Activated CD4-positive, CD25-positive, alpha-beta regulatory T cell treated with anti-CD3 and anti-CD28 coated beads, Interleukin-2, amount 50 U/mL, for 24 hours (primary cell): ENCODE measurements around the gene LRRFIP1.

Source experiments
- ATAC-seq, 2 donors: fragments of 150-1000 bp; cut with Tn5 transposase; one replicate each; pipeline ENCODE4 v1.10.0; 2021; ENCODE audit warnings: mild to moderate bottlenecking in 1 of 2, moderate library complexity in 1 of 2

The LRRFIP1 gene

DNA sequence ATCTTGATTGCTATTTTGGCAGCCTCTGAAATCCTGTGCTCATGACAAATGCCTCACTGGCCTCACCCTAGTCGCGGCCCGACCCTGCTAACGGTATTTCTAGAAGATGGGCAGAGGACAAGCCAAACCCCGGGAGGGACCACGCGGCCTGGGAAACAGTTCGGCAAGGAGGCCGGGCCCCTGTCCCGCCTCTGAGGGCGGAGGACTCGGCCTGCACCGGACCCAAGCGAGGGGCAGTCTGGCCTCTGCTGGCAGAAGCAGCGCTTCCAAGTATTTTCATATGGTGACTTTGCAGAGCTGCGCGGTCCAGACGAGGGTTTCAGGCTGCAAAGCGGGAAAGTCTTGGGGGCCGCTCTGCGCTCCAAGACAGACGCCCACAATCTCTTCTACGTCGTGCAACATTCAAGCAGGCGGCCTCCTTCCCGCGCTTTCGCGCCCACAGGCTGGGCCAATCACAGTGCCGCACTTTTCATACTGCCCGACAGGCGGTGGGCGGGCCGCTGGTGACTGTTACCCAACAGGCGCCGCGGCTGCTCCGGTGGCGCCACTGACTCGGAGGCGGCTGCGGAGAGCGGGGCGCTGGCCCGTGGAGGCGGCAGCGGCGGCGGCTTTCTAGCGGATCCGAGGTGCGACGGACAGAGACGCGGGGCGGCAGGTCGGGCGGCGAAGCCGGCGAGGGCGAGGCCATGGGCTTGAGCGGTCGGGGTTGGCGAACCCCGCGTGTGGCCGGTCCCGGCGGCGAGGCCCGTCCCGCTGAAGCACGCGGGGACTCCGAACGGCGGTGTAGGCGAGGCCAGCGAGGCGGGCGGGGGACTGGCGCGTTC is 171.1 kb downstream of the LRRFIP1 start, which contains the start of gene RBM44:
Gene RBM44 (plus strand): TSS at position 544 of the 824 bp plus-strand sequence. CDS start 14,831 bp downstream, outside the sequence.
- ATAC-seq, result no peak

DNA sequence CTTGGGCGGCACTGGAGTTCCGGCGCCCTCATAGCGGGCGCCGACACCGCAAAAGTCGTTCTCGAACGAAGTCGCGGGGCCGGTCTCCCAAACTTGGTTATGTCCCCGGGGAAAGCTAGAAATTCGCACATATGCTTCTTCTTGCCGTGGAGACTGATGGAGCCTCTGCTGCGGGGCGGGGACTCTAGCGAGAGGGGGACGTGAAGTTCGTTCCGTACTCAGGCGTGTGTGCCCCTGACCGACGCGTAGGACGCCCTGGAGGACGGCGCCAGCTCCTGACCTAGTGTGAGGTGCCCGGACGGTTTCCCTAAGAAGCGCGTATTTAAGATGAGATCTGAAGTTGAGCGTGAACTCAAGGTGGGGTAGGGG is 171.7 kb downstream of the LRRFIP1 start:
- no peak for ATAC-seq

DNA sequence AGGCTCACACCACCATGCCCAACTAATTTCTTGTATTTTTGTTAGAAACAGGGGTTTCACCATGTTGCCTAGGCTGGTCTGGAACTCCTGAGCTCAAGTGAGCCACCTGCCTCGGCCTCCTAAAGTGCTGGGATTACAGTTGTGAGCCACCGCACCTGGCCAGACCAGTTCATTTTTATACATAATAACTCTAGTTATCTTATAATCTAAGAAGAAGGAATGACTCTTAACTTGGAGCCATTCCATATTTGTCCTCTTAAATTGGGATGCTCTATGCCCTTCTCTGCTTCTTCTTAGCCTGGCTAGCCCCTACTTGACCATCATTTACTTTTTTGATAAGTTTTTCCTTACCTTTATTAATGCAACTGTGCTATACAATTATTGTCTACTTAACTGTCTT is 174.1 kb downstream of the LRRFIP1 start:
- ATAC-seq, result no peak

DNA sequence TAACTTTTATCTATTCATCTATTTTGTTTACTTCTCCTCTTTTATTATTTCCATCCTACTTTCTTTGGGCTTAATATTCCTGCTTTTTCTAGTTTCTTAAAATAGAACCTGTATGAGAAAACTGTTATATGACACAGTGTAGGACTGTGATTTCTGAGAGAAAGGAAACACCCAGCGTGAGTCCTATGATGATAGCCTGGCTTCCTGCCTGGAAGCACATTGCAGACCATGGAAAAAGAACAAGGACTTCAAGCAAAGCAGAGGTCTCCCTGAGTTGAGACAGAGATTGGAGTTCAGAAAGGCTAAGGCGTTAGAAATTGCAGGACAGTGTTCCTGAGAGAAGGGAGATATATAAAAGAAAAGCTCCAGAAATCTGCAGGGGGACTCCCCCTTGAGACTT is 178.9 kb downstream of the LRRFIP1 start:
- no peak for ATAC-seq

DNA sequence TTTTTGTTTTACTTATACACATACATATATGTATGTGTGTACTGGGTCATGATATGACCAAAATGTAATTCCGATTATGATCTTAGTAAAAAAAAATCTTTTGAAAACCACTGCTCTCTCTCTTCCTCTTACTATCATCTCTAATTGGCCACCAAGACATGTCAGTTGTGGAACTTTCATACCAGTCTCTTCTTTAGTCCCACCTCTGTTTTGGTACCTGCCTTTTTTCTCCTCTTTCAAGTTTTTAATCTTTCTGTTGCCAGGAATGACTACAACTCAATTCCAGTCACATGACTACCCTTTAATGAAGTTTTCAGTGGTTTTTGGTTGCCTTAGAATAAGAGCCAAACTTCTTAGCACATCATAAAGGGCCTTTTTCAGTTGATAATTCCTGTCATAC is 188.2 kb downstream of the LRRFIP1 start:
- peak; percentile 32 to 41 for ATAC-seq

DNA sequence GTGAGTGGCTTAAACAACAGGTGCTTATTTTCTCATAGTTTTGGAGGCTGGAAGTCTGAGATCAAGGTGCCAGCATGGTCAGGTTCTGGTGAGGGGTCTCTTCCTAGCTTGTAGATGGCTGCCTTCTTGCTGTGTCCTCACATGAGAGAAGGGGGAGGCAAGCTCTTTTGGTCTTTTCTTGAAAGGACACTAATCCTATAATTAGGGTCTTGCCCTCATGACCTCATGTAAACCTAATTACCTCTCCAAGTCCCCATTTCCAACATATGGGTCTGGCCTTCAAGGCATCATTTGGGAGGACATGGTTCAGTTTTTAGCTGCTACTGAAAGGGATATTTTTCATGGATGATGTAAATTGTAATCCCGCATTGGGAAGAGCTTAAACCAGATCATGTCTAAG is 189.1 kb downstream of the LRRFIP1 start:
- ATAC-seq, result no peak

DNA sequence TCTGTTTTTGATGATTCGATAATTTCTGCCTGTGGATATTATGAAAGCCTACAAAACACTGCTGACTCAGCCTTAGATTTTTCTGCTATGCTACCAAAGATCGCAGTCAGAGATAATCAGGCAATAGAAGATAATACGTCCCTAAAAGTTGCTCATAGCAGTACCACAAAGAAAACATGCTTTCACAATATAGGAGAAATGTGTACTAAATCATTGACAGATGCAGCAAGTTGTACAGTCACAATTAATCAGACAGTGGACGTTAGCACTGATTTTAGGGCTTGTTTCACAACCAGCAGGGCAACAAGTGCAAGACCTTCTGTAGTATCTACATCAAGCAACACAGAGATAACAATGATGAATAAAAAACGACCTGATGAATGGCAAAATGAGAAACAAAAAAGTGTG is 190.7 kb downstream of the LRRFIP1 start:
- ATAC-seq, result no peak

DNA sequence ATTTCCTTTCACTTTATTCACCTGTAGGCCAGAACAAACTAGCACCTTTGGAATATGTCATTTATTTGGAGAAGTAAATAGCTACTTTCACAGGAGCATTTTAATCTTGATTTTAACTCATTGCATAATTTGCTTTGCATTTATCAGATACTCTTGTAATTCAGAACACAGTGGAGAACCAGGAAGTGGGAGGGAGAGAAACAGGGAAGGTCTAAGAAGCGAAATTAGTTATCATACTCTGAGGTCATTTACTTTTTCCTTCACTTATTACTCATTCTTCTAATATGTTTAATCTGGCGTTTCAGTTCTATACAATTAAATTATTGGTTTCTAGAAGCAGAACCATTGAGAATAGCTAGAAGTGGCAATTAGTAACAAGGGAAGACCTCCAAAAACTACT is 191.8 kb downstream of the LRRFIP1 start:
- no peak for ATAC-seq

DNA sequence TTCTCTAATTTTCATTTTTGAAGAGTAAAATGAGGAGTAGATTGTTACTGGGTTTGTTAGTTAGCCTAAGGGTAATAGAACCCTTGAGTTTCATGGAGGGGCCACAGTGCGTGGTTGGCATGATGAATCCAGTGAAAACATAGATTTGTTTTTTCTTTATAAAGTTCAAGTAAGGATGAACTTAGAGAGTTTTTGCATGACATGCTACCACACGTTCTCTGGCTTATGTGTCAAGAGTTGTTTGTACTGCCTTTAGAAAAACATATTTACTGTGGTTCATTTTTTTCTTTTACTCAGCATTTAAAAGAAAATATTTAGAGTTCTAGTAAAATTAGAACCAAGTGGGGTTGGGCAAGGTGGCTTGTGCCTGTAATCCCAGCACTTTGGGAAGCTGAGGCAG is 193.0 kb downstream of the LRRFIP1 start:
- no peak for ATAC-seq

DNA sequence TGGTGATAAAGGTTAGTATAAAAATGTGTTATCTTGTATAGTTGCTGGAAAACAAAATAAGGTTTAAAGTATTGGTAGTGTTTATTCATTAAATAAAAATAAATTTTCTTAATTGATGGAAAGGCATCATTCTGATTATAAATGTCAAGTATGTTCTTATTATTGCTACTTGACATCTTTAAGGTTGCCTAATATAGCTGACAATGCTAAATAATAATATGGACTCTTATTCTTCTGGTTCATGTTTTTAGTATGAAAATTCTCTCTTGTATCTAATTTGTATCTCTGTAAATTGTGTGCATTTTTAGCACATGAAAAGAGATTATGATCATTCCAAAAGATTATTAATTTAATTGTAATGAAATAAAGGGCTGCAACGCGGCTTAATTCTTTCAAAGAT is 196.2 kb downstream of the LRRFIP1 start:
- ATAC-seq, result no peak

DNA sequence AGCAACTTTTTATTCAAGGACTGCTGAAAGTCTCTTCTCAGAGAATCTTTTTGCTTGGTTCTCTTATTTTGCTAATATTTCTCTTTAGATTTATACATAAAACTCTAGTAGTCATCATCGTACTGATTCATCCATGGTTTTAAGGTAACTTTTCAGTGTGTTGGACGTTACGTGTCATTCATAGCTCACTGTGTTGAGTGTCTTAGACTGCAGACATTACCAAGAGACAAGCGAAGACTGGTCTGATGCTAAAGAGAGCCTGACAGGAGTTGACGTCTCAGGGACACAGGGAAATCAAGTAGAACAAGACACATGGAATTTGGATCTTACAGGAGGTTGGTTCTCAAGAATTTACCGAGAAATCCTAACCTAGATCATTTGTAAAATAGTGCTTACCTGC is 196.7 kb downstream of the LRRFIP1 start:
- ATAC-seq, result no peak

DNA sequence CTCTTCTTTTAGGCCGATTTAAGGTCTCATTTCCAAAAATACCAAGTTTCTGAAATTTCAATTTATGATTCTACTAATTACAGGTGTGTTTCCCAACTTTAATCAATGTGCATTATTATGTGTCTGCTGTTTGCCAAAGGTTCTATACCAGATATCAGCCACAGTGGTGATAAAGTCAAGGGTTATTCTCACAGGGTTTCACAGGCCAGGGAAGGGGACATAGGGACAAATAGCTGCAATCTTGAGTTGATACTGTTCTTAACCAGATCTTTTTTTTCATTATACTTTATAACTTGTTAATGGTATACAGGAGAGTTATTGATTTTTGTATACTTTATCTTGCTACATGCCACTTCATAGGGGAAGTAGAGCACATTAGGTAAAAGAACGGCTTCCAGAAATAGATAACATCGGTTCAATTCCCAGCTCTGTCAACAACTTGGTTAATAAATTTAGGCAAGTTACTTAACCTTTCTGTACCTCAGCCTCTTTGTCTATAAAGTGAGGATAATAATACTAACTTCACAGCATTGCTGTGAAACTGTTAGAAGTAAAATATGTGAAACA is 200.1 kb downstream of the LRRFIP1 start:
- ATAC-seq, result no peak
